Measurements from ENCODE around the gene DYSF.

The DYSF gene

GRCh38 chr2:71683666-71684065 is 230.3 kb downstream of the DYSF start:
- DNase-seq, result no peak

GRCh38 chr2:71684226-71685072 is 231.1 kb downstream of the DYSF start:
- DNase-seq, result no peak

GRCh38 chr2:71685073-71685848 is 231.9 kb downstream of the DYSF start:
- DNase-seq, result no peak

GRCh38 chr2:71685941-71686611 is 232.7 kb downstream of the DYSF start:
- DNase-seq, result no peak

GRCh38 chr2:71686781-71687180 is 233.4 kb downstream of the DYSF start:
- DNase-seq, result no peak

GRCh38 chr2:71687412-71687811 is 234.1 kb downstream of the DYSF start:
- DNase-seq, result no peak

- no peak for DNase-seq
These were observed 235.2 kb downstream of the DYSF start for GRCh38 chr2:71688530-71688929.

GRCh38 chr2:71689393-71689792 is 236.0 kb downstream of the DYSF start:
- DNase-seq, result no peak

- no peak for DNase-seq
These were observed 236.8 kb downstream of the DYSF start for GRCh38 chr2:71689968-71690834.

GRCh38 chr2:71690876-71691475 is 237.6 kb downstream of the DYSF start:
- no peak for DNase-seq

GRCh38 chr2:71691747-71692441 is 238.5 kb downstream of the DYSF start:
- DNase-seq, result no peak

GRCh38 chr2:71692621-71693277 is 239.4 kb downstream of the DYSF start:
- no peak for DNase-seq

- DNase-seq, result no peak
These were observed 240.2 kb downstream of the DYSF start for GRCh38 chr2:71693286-71694270.

GRCh38 chr2:71694501-71695234 is 241.3 kb downstream of the DYSF start:
- no peak for DNase-seq

- DNase-seq, result no peak
These were observed 242.1 kb downstream of the DYSF start for GRCh38 chr2:71695235-71696120.

GRCh38 chr2:71696381-71696780 is 243.0 kb downstream of the DYSF start:
- DNase-seq, result no peak

GRCh38 chr2:71697106-71698004 is 244.0 kb downstream of the DYSF start:
- no peak for DNase-seq

Data from NCI-H510A treated with DMSO at 0.1 percent for 48 hours (cell line).